Fibroblast of villous mesenchyme (primary cell): ENCODE results near the gene RNF168. TPM values are rescaled to one million over a fixed set of nuclear protein-coding genes. Genes with fewer than 3 reads are reported as not detected.
"Not testable (repeated sequence)": the region's sequence is repeated elsewhere in the genome, so short reads cannot be mapped to it uniquely, and the experiment has no call there.

Experiments used
- DNase-seq: peaks from one replicate; pipeline ENCODE4 v3.0.0-alpha.2; 2010; ENCODE audit warnings: low read depth
- H3K4me3 ChIP-seq: 2 replicates; pipeline ENCODE4 v1.5.1; 2011; ENCODE audit warnings: low read depth, mild to moderate bottlenecking, low read length
- small RNA-seq: library from RNA; depleted of rRNA; stranded (forward); fragments of <200 nt; gene quantifications from one replicate; pipeline ENCODE3, GENCODE V24; 2012
- total RNA-seq: library from RNA; depleted of rRNA; stranded (reverse); fragments of >200 nt; gene quantifications from 2 replicates; pipeline ENCODE4 v1.2.3, GENCODE V29; 2012
- TF ChIP-seq, protein P1 (sequence below): IDR thresholded peaks from 2 replicates; pipeline ENCODE4 v1.5.1; 2012; ENCODE audit warnings: low read depth, mild to moderate bottlenecking, low read length; ENCODE audit not compliant: insufficient read depth

RNF168 gene
- total RNA-seq, 1 donor: 22.5 TPM

DNA sequence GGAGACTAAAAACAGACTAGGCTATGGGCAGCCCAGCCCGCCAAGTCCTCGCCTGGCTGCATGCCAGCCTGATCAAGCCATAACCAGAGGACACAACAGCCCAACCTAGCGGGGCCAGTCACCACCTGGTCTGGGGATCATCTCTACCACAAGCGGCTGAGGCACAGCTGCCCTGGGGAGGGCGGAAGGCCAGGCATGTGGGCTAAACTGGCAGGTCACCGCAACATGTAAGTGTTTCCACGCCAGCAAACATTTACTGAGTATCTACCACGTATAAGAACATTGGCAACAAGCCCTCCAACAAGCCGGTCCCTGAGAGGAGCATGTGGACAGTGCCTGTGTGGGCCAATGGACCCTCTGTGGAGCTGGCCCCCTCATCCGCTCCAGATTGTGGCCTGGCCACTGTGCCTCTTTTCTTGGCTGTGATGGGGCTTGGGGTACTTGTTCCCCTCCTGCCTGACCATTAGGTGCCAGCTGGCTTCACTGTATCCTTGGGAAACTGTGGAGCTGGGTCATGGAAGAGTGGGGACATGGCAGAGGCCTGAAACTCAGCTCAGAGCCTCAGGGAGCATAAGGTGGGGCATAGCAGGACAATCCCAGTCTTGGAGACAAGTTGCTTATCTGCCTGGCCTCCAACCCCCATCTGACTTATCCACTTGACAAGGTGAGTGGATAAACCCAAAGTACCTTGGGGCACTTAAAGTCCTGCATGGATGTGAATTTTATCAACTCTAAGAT, 80.4 kb downstream of the RNF168 start:
- no peak overlapping the region for H3K4me3 ChIP-seq
- TF ChIP-seq, protein P1, sequence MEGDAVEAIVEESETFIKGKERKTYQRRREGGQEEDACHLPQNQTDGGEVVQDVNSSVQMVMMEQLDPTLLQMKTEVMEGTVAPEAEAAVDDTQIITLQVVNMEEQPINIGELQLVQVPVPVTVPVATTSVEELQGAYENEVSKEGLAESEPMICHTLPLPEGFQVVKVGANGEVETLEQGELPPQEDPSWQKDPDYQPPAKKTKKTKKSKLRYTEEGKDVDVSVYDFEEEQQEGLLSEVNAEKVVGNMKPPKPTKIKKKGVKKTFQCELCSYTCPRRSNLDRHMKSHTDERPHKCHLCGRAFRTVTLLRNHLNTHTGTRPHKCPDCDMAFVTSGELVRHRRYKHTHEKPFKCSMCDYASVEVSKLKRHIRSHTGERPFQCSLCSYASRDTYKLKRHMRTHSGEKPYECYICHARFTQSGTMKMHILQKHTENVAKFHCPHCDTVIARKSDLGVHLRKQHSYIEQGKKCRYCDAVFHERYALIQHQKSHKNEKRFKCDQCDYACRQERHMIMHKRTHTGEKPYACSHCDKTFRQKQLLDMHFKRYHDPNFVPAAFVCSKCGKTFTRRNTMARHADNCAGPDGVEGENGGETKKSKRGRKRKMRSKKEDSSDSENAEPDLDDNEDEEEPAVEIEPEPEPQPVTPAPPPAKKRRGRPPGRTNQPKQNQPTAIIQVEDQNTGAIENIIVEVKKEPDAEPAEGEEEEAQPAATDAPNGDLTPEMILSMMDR: no peak
- DNase-seq: peak; percentile 13

DNA sequence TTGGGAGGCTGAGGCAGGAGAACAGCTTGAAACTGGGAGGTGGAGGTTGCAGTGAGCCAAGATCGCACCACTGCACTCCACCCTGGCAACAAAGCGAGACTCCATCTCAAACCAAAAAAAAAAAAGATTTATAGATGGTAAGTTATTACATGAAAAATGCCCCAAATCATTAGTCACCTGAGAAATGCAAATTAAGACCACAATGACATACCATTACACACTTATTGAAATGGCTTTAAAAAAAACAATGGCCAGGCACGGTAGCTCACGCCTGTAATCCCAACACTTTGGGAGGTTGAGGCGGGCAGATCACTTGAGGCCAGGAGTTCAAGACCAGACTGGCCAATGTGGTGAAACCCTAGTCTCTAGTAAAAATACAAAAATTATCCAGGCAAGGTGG, 81.9 kb downstream of the RNF168 start:
- H3K4me3 ChIP-seq, DNase-seq: not testable (repeated sequence)

DNA sequence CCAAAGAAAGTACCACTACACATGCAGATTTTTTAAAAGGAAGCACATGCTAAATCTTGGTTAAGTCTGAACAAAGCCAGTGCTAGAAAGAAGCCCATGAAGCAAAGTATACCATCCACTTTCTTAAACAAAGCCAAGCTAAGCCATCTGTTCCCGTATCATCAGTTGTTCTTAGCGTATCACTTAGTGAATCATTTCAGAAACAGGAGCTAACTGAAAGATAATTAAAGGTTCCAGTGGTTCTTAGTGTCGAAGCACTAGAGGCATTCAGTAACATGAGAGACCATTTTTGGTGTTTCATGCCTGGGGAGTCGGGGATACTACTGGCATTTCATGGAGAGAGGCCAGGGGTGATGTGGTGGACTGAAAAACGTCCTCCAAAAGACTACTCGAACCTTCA, 84.2 kb downstream of the RNF168 start:
- DNase-seq: no peak
- TF ChIP-seq, protein P1: no peak
- H3K4me3 ChIP-seq: no peak overlapping the region

Small RNAs within 50 kb of the gene (small RNA-seq; reads per million reads assigned to genes)
- gene AC083822.1 (not detected), gene AC117490.1 (not detected), gene RPS29P3 (not detected)

Other genes with a start within 250 kb of the RNF168 start
- 76.3 and 110 TPM in 2 replicates for gene PCYT1A, start 216.0 kb downstream of the RNF168 start, total RNA-seq
- 6.9 and 7.1 TPM in 2 replicates for gene DYNLT2B, start 185.5 kb downstream of the RNF168 start, total RNA-seq
- gene TM4SF19, start 165.4 kb downstream of the RNF168 start, total RNA-seq: 0.43 and 0.97 TPM in 2 replicates
- gene UBXN7, start 71.3 kb downstream of the RNF168 start, total RNA-seq: 19.0 and 30.2 TPM in 2 replicates
- under 0.01 TPM in 1 of 2 replicates, not detected in the other for gene SMCO1, start 11.6 kb upstream of the RNF168 start, total RNA-seq
- gene WDR53, start 64.8 kb upstream of the RNF168 start, total RNA-seq: 5.5 and 6.9 TPM in 2 replicates
- gene FBXO45, start 64.9 kb upstream of the RNF168 start, total RNA-seq: 9.3 and 12.5 TPM in 2 replicates
- under 0.01 and 0.32 TPM in 2 replicates for gene NRROS, start 135.9 kb upstream of the RNF168 start, total RNA-seq
- gene CEP19, start 208.5 kb upstream of the RNF168 start, total RNA-seq: 1.6 and 5.2 TPM in 2 replicates
- gene PIGX, start 208.6 kb upstream of the RNF168 start, total RNA-seq: 18.0 and 31.1 TPM in 2 replicates
- 34.5 and 57.0 TPM in 2 replicates for gene PAK2, start 236.1 kb upstream of the RNF168 start, total RNA-seq